SJSA1 (cell line): ENCODE data around the gene NACA2. TPM values are rescaled to one million over a fixed set of nuclear protein-coding genes. Genes with fewer than 3 reads are reported as not detected.
"Not testable (repeated sequence)": the region's sequence is repeated elsewhere in the genome, so short reads cannot be mapped to it uniquely, and the experiment has no call there.

Source experiments
- DNase-seq, 2 experiments: peaks; one replicate each; pipeline ENCODE4 v3.0.0-alpha.2; 2015 to 2020; ENCODE audit warnings: low spot score in 2 of 2, low read depth in 1 of 2
- H3K27ac ChIP-seq: fragments of 250-450 bp; sonication (Bioruptor Pico); 2 replicates; pipeline ENCODE4 v1.5.1; 2020; ENCODE audit warnings: mild to moderate bottlenecking, moderate library complexity
- H3K27me3 ChIP-seq: fragments of 250-450 bp; sonication (Bioruptor Pico); replicated peaks from 2 replicates; pipeline ENCODE4 v1.5.1; 2020; ENCODE audit warnings: mild to moderate bottlenecking, moderate library complexity
- H3K36me3 ChIP-seq: fragments of 250-450 bp; sonication (Bioruptor Pico); 2 replicates; pipeline ENCODE4 v1.5.1; 2020; ENCODE audit warnings: mild to moderate bottlenecking
- H3K4me1 ChIP-seq: fragments of 250-450 bp; sonication (Bioruptor Pico); replicated peaks from 2 replicates; pipeline ENCODE4 v1.6.1; 2021; ENCODE audit warnings: mild to moderate bottlenecking
- H3K4me3 ChIP-seq: fragments of 250-450 bp; sonication (Bioruptor Pico); 2 replicates; pipeline ENCODE4 v1.5.1; 2020; ENCODE audit warnings: mild to moderate bottlenecking
- H3K9me3 ChIP-seq: fragments of 250-450 bp; sonication (Bioruptor Pico); replicated peaks from 2 replicates; pipeline ENCODE4 v1.5.1; 2020; ENCODE audit warnings: mild to moderate bottlenecking
- total RNA-seq: library from RNA; depleted of rRNA; stranded (reverse); fragments of >200 nt; shearing (Covaris generic); gene quantifications from 2 replicates; pipeline ENCODE4 v1.2.3, GENCODE V29; 2014

Gene NACA2
- total RNA-seq, 1 experiment from 2014 or later = not detected

DNA sequence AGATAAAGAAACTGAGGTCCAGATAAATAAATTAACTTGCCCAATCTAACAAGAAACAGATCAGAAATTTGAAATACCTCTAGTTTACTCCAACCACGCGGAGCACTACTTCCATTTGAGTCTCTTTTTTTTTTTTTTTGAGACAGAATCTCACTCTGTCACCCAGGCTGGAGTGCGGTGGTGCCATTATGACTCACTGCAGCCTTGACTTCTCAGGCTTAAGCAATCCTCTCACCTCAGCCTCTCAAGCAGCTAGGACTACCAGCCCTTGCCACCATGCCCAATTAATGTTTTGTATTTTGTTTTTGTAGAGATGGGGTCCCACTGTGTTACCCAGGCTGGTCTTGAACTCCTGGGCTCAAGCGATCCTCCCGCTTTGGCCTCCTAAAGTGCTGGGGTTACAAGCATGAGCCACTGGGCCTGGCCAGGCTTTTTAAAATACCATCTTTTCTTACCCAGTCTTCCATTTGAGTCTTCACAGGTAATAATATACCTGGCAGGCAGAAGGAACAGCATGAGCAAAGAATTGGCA, 3.3 kb upstream of the NACA2 start:
- no peak overlapping the region for H3K27ac ChIP-seq
- no peak overlapping the region for H3K4me3 ChIP-seq
- H3K27me3 ChIP-seq = peaks cover 27% of the 10 kb centered on the region
- no peaks in the 10 kb centered on the region for H3K9me3 ChIP-seq
- H3K36me3 ChIP-seq = no peaks in the 10 kb centered on the region
- DNase-seq = no peak
- no peaks in the 10 kb centered on the region for H3K4me1 ChIP-seq

DNA sequence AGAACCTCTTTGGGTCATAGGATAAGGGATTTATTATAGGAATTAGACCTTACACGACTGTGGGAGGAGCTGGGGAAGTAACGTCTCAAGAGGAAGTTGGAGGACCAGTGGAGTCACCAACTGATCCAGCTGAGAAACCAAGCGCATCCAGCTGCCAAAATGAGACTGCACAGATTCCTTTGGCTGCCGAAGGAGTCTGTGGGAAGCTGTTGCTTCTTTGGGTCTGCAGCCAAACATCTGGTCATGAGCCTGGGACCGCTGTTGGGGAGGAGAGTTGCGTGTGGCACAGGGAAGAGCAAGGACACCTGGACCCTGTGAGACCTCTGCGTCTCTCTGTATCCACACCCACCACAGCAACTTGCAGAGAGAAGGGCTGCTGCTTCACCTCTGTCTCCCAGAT, 2.4 kb upstream of the NACA2 start:
- no peaks in the 10 kb centered on the region for H3K4me1 ChIP-seq
- H3K36me3 ChIP-seq = no peaks in the 10 kb centered on the region
- no peak for DNase-seq
- no peak overlapping the region for H3K4me3 ChIP-seq
- H3K27me3 ChIP-seq = peaks cover 26% of the 10 kb centered on the region
- H3K9me3 ChIP-seq = no peaks in the 10 kb centered on the region
- H3K27ac ChIP-seq = no peak overlapping the region

DNA sequence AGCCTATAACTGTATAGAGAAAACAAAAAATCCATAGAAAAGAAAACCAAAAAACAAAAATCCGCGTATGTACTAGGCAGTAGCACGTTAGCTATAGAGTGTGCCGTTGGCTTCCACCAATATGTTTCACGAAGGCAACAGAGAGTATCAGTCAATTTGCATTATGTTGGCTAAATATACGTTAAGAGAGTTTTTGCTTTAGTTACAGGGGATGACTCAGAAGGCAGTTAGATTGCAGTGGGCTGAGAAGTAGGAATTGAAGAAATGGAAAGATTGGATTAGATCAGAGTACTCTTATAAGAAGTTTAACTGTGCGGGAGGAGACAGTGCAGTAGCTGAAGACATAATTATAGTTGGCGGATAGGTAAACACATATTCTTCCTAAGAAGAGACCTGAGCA, 911 bp upstream of the NACA2 start:
- no peaks in the 10 kb centered on the region for H3K36me3 ChIP-seq
- no peaks in the 10 kb centered on the region for H3K9me3 ChIP-seq
- no peak for DNase-seq
- H3K27me3 ChIP-seq = peaks cover 15% of the 10 kb centered on the region
- no peaks in the 10 kb centered on the region for H3K4me1 ChIP-seq
- H3K27ac ChIP-seq = no peak overlapping the region
- H3K4me3 ChIP-seq = no peak overlapping the region

GRCh38 chr17:61589990-61590389, 1.0 kb downstream of the NACA2 start:
- Histone ChIP-seq H3K27me3 (peaks cover 6% of the 10 kb centered on the region), H3K4me1 (no peaks in the 10 kb centered on the region), H3K36me3 (no peaks in the 10 kb centered on the region), H3K9me3 (no peaks in the 10 kb centered on the region), H3K4me3 (no peak overlapping the region), H3K27ac (no peak overlapping the region)
- no peak for DNase-seq

DNA sequence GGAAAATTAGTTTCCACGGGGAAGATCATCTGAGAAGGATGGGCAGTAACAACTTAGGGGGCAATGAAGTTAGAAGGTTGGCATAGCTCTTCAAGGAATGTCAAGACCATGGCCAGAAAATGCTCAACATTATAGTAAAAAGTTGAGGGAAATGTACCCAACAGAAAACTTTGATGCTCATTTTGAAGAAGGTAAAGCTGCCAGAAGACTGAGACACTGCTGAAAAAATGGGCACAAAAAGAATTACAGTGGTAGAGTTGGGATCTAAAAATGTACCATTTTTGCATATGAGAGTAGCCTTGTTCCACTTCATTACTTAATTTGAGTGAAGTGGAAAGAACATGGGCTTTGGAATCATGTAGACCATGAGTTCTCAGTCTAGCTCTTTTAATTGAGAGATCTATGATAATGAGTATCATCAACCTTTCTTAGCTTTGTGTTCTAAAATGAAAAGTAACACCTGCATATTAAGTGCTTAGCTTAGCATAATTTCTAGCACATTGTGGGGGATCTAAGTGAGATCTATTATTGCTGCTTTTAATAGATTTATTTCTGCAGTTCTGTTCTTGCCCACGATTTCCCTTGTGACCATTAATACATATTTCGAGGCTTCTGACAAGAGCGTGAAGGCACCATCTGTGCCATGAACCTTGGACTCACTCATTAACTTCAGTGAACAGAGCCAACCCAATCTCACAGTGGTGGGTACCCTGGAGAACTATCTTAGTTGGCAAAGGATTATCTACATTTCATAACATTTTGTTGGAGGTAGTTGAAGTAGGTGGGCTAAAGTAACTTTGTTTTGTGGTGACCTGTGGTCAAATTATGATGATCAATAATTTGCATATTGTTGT, 3.0 kb downstream of the NACA2 start:
- Histone ChIP-seq H3K27me3 (no peaks in the 10 kb centered on the region; the same call in none of the 2 replicates), H3K27ac (no peak overlapping the region), H3K9me3 (no peaks in the 10 kb centered on the region), H3K4me1 (no peaks in the 10 kb centered on the region), H3K36me3 (no peaks in the 10 kb centered on the region), H3K4me3 (no peak overlapping the region)
- DNase-seq = no peak

GRCh38 chr17:61587242-61587641, 3.8 kb downstream of the NACA2 start:
- H3K9me3 ChIP-seq = no peaks in the 10 kb centered on the region

DNA sequence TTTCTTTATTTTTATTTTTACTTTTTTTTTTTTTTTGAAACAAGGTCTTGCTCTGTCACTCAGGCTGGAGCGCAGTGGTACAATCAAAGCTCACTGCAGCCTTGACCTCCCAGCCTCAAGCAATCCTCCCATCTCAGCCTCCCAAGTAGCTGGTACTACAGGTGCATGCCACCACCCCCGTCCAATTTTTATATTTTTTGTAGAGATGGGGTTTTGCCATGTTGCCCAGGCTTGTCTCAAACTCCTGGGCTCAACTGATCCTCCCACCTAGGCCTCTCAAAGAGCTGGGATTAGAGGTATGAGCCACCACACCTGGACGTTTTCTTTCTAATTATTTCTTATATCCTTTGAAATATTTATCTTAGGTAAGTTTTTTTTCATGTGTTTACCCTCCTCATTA, 4.4 kb downstream of the NACA2 start:
- H3K36me3 ChIP-seq, H3K27me3 ChIP-seq, H3K27ac ChIP-seq, DNase-seq, H3K4me1 ChIP-seq, H3K9me3 ChIP-seq, H3K4me3 ChIP-seq: not testable (repeated sequence)

More at GRCh38 chr17:61587242-61587641, 3.8 kb downstream of the NACA2 start:
- Histone ChIP-seq H3K36me3 (no peaks in the 10 kb centered on the region), H3K4me3 (no peak overlapping the region), H3K4me1 (no peaks in the 10 kb centered on the region), H3K27me3 (no peaks in the 10 kb centered on the region; the same call in none of the 2 replicates), H3K27ac (no peak overlapping the region)
- DNase-seq = no peak

DNA sequence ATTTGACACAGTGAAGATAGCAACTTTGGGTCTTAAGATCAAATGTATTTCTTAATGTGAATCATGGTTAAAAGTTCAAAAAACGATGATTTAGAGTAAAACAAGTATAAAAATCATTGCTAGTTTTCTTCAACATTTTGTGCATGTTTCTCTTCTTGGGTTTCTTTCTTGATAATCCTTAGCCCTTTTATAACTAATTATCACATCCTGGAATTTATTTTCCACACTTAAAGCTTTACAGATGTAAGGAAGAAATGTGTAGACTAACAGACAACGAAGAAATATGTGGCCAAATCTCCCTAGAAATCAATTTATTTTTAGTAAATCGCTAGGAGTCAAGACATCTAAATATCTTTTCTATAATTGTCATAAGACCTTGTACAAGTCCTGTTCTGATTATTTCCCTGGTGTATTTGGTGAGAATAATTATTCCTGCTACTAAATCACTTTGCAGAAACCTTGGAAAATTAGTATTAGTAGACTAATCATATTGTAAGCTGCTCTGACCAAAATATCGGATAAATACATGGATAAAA, 4.9 kb downstream of the NACA2 start:
- DNase-seq = no peak
- no peak overlapping the region for H3K27ac ChIP-seq
- no peaks in the 10 kb centered on the region for H3K36me3 ChIP-seq
- peaks cover 7% of the 10 kb centered on the region for H3K27me3 ChIP-seq
- no peaks in the 10 kb centered on the region for H3K4me1 ChIP-seq
- no peak overlapping the region for H3K4me3 ChIP-seq
- no peaks in the 10 kb centered on the region for H3K9me3 ChIP-seq

DNA sequence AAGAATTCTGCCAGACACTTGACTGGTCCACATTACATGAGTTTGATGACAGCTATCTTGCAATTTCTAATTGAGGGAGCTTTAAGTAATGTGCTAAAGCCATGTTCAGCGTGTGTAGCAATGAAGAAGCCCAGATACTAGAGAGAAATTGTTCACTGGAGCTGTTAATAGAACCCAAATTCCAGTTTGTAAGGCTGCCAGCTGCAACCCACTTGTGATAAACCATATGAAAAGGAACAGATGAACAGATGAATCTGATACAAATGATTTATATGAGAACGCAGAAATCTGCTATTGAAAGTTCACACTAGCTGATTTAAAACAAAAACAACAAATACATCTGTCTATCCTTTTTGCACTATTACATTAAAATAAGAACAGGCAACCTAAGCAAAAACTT, 6.2 kb downstream of the NACA2 start:
- no peaks in the 10 kb centered on the region for H3K36me3 ChIP-seq
- peaks cover 8% of the 10 kb centered on the region for H3K27me3 ChIP-seq
- H3K27ac ChIP-seq = no peak overlapping the region
- no peak overlapping the region for H3K4me3 ChIP-seq
- no peaks in the 10 kb centered on the region for H3K9me3 ChIP-seq
- H3K4me1 ChIP-seq = no peaks in the 10 kb centered on the region
- no peak for DNase-seq

- Histone ChIP-seq H3K36me3 (no peaks in the 10 kb centered on the region), H3K27ac (no peak overlapping the region), H3K27me3 (peaks cover 11% of the 10 kb centered on the region)
Measured at GRCh38 chr17:61584266-61584665, 6.8 kb downstream of the NACA2 start.

GRCh38 chr17:61583660-61584264, 7.3 kb downstream of the NACA2 start:
- Histone ChIP-seq H3K27ac (no peak overlapping the region), H3K36me3 (no peaks in the 10 kb centered on the region), H3K4me3 (no peak overlapping the region), H3K4me1 (no peaks in the 10 kb centered on the region), H3K9me3 (no peaks in the 10 kb centered on the region), H3K27me3 (peaks cover 11% of the 10 kb centered on the region)
- no peak for DNase-seq

More at GRCh38 chr17:61584266-61584665, 6.8 kb downstream of the NACA2 start:
- Histone ChIP-seq H3K4me1 (no peaks in the 10 kb centered on the region), H3K4me3 (no peak overlapping the region), H3K9me3 (no peaks in the 10 kb centered on the region)
- DNase-seq = no peak

DNA sequence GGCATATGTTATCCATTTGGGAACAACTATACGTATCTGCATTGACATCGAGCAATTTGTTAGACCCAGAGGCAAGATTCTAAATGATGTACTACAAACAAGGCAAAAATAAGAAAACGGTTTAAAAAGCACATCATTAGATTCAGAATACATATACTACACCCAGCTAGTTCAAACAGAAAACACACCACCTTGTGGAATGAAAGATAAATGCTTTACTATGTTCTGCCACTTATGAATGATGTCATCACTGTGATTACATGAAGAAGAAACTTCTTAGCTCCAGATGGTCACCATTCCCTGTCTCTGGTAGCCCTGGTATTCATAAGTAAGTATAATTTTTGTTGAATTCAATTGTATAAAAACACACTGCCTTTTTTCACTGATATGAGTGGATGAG, 7.8 kb downstream of the NACA2 start:
- Histone ChIP-seq H3K4me3 (no peak overlapping the region), H3K9me3 (no peaks in the 10 kb centered on the region), H3K27me3 (peaks cover 11% of the 10 kb centered on the region; the same call in 1 of the 2 replicates), H3K4me1 (no peaks in the 10 kb centered on the region), H3K36me3 (no peaks in the 10 kb centered on the region), H3K27ac (no peak overlapping the region)
- peak in 1 of 2 experiments; percentile 40 for DNase-seq

DNA sequence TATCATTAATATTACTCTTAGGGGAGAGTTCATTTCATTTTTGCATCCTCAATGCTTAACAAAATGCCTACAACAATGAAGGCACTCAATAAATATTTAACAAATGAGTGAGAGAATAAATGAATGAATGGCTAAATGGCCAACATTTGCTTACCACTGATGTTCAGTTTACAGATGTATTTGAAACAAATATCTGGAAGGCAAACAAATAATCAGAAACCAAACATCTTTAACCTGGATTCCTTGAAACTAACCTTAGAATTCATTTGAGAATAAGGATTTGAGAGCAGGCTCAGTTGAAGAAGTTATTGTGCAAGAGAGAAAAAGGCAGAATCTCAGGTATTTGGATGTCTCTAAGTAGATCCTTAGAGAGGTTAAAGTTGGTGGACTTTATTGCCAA, 8.4 kb downstream of the NACA2 start:
- Histone ChIP-seq H3K4me1 (no peaks in the 10 kb centered on the region), H3K9me3 (no peaks in the 10 kb centered on the region), H3K36me3 (no peaks in the 10 kb centered on the region), H3K27ac (no peak overlapping the region), H3K4me3 (no peak overlapping the region), H3K27me3 (peaks cover 11% of the 10 kb centered on the region; the same call in 1 of the 2 replicates)
- no peak for DNase-seq
